HCT116 (cell line): ENCODE measurements around the gene CNTN5. TPM values are rescaled to one million over a fixed set of nuclear protein-coding genes. Genes with fewer than 3 reads are reported as not detected.

Experiments
- ATAC-seq: fragments of 200-7000 bp; cut with Tn5 transposase; 2 replicates; pipeline ENCODE4 v1.9.1; 2020; ENCODE audit warnings: mild to moderate bottlenecking, moderate library complexity
- BruUV-seq: library from RNA; stranded (reverse); fragments of 400-500 nt; replicated peaks from 2 replicates; lab custom pipeline; 2021; lab: Mats Ljungman, UMichigan
- CTCF ChIA-PET: fragments of 300-600 bp; sonication (Branson Sonifier 250); formaldehyde crosslinking; loops from one replicate; lab custom pipeline; 2021; ENCODE audit warnings: antibody characterized with exemption; lab: Charles Lee
- POLR2A ChIA-PET: fragments of 300-600, 350-600 bp; sonication (Branson Sonifier 250); formaldehyde crosslinking; loops from one replicate; lab custom pipeline; 2021; ENCODE audit warnings: antibody characterized with exemption; lab: Charles Lee
- RAD21 ChIA-PET, 2 experiments: fragments of 300-600 bp; sonication (Branson Sonifier 250); formaldehyde crosslinking; loops; one replicate each; lab custom pipeline; 2023; ENCODE audit warnings: low total read pairs in 2 of 2; ENCODE audit not compliant: uncharacterized antibody in 2 of 2, unreplicated experiment in 2 of 2, low non-redundant PET in 1 of 2; lab: Charles Lee
- DNase-seq: peaks from one replicate; pipeline ENCODE4 v3.0.0-alpha.2; 2010; ENCODE audit warnings: low read depth, low spot score
- H2AFZ ChIP-seq: fragments of 200-600 bp; shearing (Covaris generic), sonication (generic); 2 replicates; pipeline ENCODE4 v1.6.1; 2017; ENCODE audit warnings: low read depth, mixed run types, mixed read lengths, antibody characterized with exemption, low read length; ENCODE audit not compliant: poor library complexity, severe bottlenecking
- H3K27ac ChIP-seq: 2 replicates; pipeline ENCODE4 v1.5.1; 2012; ENCODE audit warnings: low read depth, low read length
- H3K27me3 ChIP-seq: fragments of 200-600 bp; sonication (generic); 2 replicates; pipeline ENCODE4 v1.6.1; 2016; ENCODE audit warnings: mixed run types, low read length, mixed read lengths; ENCODE audit not compliant: insufficient read depth
- H3K36me3 ChIP-seq, 2 experiments: fragments of 200-500 bp in 1 of 2; fragments of 200-600 bp in 1 of 2; sonication (Bioruptor generic) in 1 of 2; sonication (generic) in 1 of 2; 2 replicates each; pipeline versions ENCODE4 v1.5.1 to v1.6.1; 2014 to 2016; ENCODE audit warnings: low read length in 2 of 2, inconsistent platforms in 1 of 2, mixed read lengths in 1 of 2, mixed run types in 1 of 2; ENCODE audit not compliant: insufficient read depth in 2 of 2, control insufficient read depth in 1 of 2
- H3K4me1 ChIP-seq, 2 experiments: fragments of 200-600 bp in 1 of 2; sonication (generic) in 1 of 2; 2 replicates each; pipeline versions ENCODE4 v1.5.1 to v1.6.1; 2012 to 2017; ENCODE audit warnings: low read length in 2 of 2, inconsistent platforms in 1 of 2, mild to moderate bottlenecking in 1 of 2, mixed read lengths in 1 of 2, mixed run types in 1 of 2, moderate library complexity in 1 of 2; ENCODE audit not compliant: insufficient read depth in 2 of 2, control insufficient read depth in 1 of 2
- H3K4me2 ChIP-seq: fragments of 200-600 bp; sonication (generic); 2 replicates; pipeline ENCODE4 v1.6.1; 2017; ENCODE audit warnings: mixed run types, low read length, mixed read lengths
- H3K4me3 ChIP-seq, 2 experiments: fragments of 200-600 bp in 1 of 2; sonication (generic) in 1 of 2; replicated peaks in 1 of 2; 2 replicates each; pipeline ENCODE4 v1.5.1; 2011 to 2016; ENCODE audit warnings: low read length in 2 of 2, control low read depth in 1 of 2, low read depth in 1 of 2, mild to moderate bottlenecking in 1 of 2, mixed read lengths in 1 of 2, mixed run types in 1 of 2
- H3K79me2 ChIP-seq: fragments of 200-600 bp; sonication (generic); 2 replicates; pipeline ENCODE4 v1.6.1; 2017; ENCODE audit warnings: mild to moderate bottlenecking, mixed run types, low read length, moderate library complexity, mixed read lengths; ENCODE audit not compliant: insufficient read depth
- H3K9ac ChIP-seq: fragments of 200-600 bp; sonication (generic); 2 replicates; pipeline ENCODE4 v1.6.1; 2016; ENCODE audit warnings: low read length, mixed read lengths
- H3K9me2 ChIP-seq: fragments of 200-600 bp; sonication (generic), shearing (Covaris generic); 2 replicates; pipeline ENCODE4 v1.6.1; 2017; ENCODE audit warnings: mixed run types, mild to moderate bottlenecking, moderate library complexity; ENCODE audit not compliant: insufficient read depth
- H3K9me3 ChIP-seq, 2 experiments: fragments of 200-500 bp in 1 of 2; fragments of 200-600 bp in 1 of 2; sonication (Bioruptor generic) in 1 of 2; sonication (generic) in 1 of 2; 2 replicates each; pipeline ENCODE4 v1.6.1; 2014 to 2017; ENCODE audit warnings: low read length in 2 of 2, mixed read lengths in 2 of 2, inconsistent platforms in 1 of 2, low read depth in 1 of 2, mild to moderate bottlenecking in 1 of 2, mixed run types in 1 of 2, moderate library complexity in 1 of 2; ENCODE audit not compliant: control insufficient read depth in 1 of 2, insufficient read depth in 1 of 2
- H4K20me1 ChIP-seq: fragments of 200-600 bp; sonication (generic), shearing (Covaris generic); 2 replicates; pipeline ENCODE4 v1.6.1; 2017; ENCODE audit warnings: mixed run types, mild to moderate bottlenecking, moderate library complexity; ENCODE audit not compliant: insufficient read depth
- CEBPB ChIP-seq: IDR thresholded peaks from 2 replicates; pipeline ENCODE4 v1.6.1; 2012; ENCODE audit warnings: low read depth
- CTCF ChIP-seq, 3 experiments: fragments of 200-600 bp in 1 of 3; sonication (generic) in 1 of 3; IDR thresholded peaks in 2 of 3; conservative IDR thresholded peaks in 1 of 3; 2 replicates each; pipeline ENCODE4 v1.5.1; 2012 to 2017; ENCODE audit warnings: low read depth in 2 of 3, low read length in 2 of 3, antibody characterized with exemption in 1 of 3, borderline replicate concordance in 1 of 3, control low read depth in 1 of 3, mild to moderate bottlenecking in 1 of 3, mixed read lengths in 1 of 3, mixed run types in 1 of 3, moderate library complexity in 1 of 3; ENCODE audit not compliant: insufficient read depth in 1 of 3
- EGR1 ChIP-seq: IDR thresholded peaks from 2 replicates; pipeline ENCODE4 v1.6.1; 2012; ENCODE audit warnings: low read depth
- EZH2 ChIP-seq: fragments of 200-600 bp; sonication (generic); IDR thresholded peaks from 2 replicates; pipeline ENCODE4 v1.6.1; 2017; ENCODE audit warnings: antibody characterized with exemption, mixed run types
- EZH2phosphoT487 ChIP-seq: fragments of 200-600 bp; IDR thresholded peaks from 2 replicates; pipeline ENCODE4 v1.6.1; 2018; ENCODE audit warnings: antibody characterized with exemption, borderline replicate concordance
- JUND ChIP-seq: IDR thresholded peaks from 2 replicates; pipeline ENCODE4 v1.6.1; 2012
- MAX ChIP-seq: IDR thresholded peaks from 2 replicates; pipeline ENCODE4 v1.6.1; 2012
- SP1 ChIP-seq: IDR thresholded peaks from 2 replicates; pipeline ENCODE4 v1.6.1; 2012; ENCODE audit warnings: low read depth
- ZBTB33 ChIP-seq: IDR thresholded peaks from 2 replicates; pipeline ENCODE4 v1.6.1; 2011; ENCODE audit warnings: mild to moderate bottlenecking, low read length, moderate library complexity; ENCODE audit not compliant: insufficient replicate concordance; ENCODE audit errors: extremely low read depth
- ZFX ChIP-seq: fragments of 450-650 bp; IDR thresholded peaks from 2 replicates; pipeline ENCODE4 v1.6.1; 2017
- intact Hi-C: fragments of 100-400 bp; cut with micrococcal nuclease; formaldehyde crosslinking; loops from 2 replicates; pipeline ENCODE4 v1.10.0; 2022
- total RNA-seq: library from RNA; stranded (reverse); gene quantifications from one replicate; pipeline ENCODE4 v1.2.1, GENCODE V29; 2021; ENCODE audit not compliant: unreplicated experiment

The CNTN5 gene
- total RNA-seq, 1 experiment from 2014 or later = not detected

- Histone ChIP-seq H3K4me1 (no peaks in the 10 kb centered on the region), H3K4me3 (no peak overlapping the region), H3K4me2 (no peak overlapping the region), H2AFZ (no peak overlapping the region), H3K27ac (no peak overlapping the region), H3K9me3 (peaks cover 5 to 9% of the 10 kb centered on the region in 2 experiments; a peak in 2 of 4 replicates), H3K9me2 (no peaks in the 10 kb centered on the region), H3K36me3 (no peaks in the 10 kb centered on the region), H3K79me2 (no peaks in the 10 kb centered on the region), H4K20me1 (no peaks in the 10 kb centered on the region; the same call in 1 of the 2 replicates), H3K27me3 (no peaks in the 10 kb centered on the region), H3K9ac (no peak overlapping the region)
- DNase-seq (no peak), ATAC-seq (no peak)
- intact Hi-C loops = no loop called here
- CTCF ChIA-PET = no interaction called here
- no TSS peak for BruUV-seq
- POLR2A ChIA-PET = no interaction called here
- RAD21 ChIA-PET = no interaction called here
- no peak for TF ChIP-seq MAX
- no peak for TF ChIP-seq EGR1
- TF ChIP-seq JUND = no peak
- no peak for TF ChIP-seq SP1
- no peak for TF ChIP-seq ZFX
- no peak for TF ChIP-seq EZH2phosphoT487
- no peak for TF ChIP-seq EZH2
- no peak for TF ChIP-seq CEBPB
- no peak for TF ChIP-seq CTCF (IDR thresholded peaks at IDR 0.05 in 2 of 3, conservative IDR thresholded peaks at IDR 0.05 in 1 of 3; ENCODE audit: borderline replicate concordance in 1 of 3, insufficient read depth in 1 of 3, low read depth in 2 of 3, low read length in 2 of 3)
- no peak for TF ChIP-seq ZBTB33
Observed at GRCh38 chr11:99184146-99184545, 163.4 kb downstream of the CNTN5 start.
